Activated CD8-positive, alpha-beta T cell treated with anti-CD3 and anti-CD28 coated beads, Interleukin-2, amount 10 ng/mL, durations not matched to agents 7 days and 5 days (primary cell): ENCODE data around the gene GTF2H4. TPM values are rescaled to one million over a fixed set of nuclear protein-coding genes. Genes with fewer than 3 reads are reported as not detected.
A peak's percentile ranks its signal among the peaks of the same experiment; 100 is the strongest.

Experiments
- ATAC-seq: fragments of 150-1000 bp; cut with Tn5 transposase; one replicate; pipeline ENCODE4 v1.10.0; 2021; ENCODE audit warnings: moderate library complexity
- CTCF ChIA-PET: fragments of 350-600 bp; sonication (Branson Sonifier 250); formaldehyde crosslinking; loops from one replicate; lab custom pipeline; 2021; ENCODE audit warnings: antibody characterized with exemption; lab: Charles Lee
- POLR2A ChIA-PET: fragments of 350-600 bp; sonication (Branson Sonifier 250); formaldehyde crosslinking; loops from one replicate; lab custom pipeline; 2021; ENCODE audit warnings: antibody characterized with exemption; lab: Charles Lee
- DNase-seq: peaks from one replicate; pipeline ENCODE4 v3.0.0-alpha.2; 2020
- H3K27ac Mint-ChIP-seq: one replicate; pipeline ENCODE4 v1.8.0; 2021; ENCODE audit warnings: mild to moderate bottlenecking, mixed read lengths
- H3K27me3 Mint-ChIP-seq: one replicate; pipeline ENCODE4 v1.8.0; 2021; ENCODE audit warnings: low read depth, mixed read lengths
- H3K36me3 Mint-ChIP-seq: one replicate; pipeline ENCODE4 v1.8.0; 2021; ENCODE audit warnings: low read depth, mixed read lengths
- H3K4me1 Mint-ChIP-seq: one replicate; pipeline ENCODE4 v1.8.0; 2021; ENCODE audit warnings: low read depth, mixed read lengths
- H3K4me3 Mint-ChIP-seq: one replicate; pipeline ENCODE4 v1.8.0; 2021; ENCODE audit warnings: mild to moderate bottlenecking, mixed read lengths
- H3K9me3 Mint-ChIP-seq: one replicate; pipeline ENCODE4 v1.8.0; 2022; ENCODE audit warnings: mixed read lengths; ENCODE audit not compliant: insufficient read depth
- total RNA-seq, 2 experiments: library from RNA; stranded (reverse); gene quantifications; one replicate each; pipeline ENCODE4 v1.2.3, GENCODE V29; 2021

Gene GTF2H4
- total RNA-seq, 2 experiments from 2014 or later = 30.0 to 30.1 TPM

DNA sequence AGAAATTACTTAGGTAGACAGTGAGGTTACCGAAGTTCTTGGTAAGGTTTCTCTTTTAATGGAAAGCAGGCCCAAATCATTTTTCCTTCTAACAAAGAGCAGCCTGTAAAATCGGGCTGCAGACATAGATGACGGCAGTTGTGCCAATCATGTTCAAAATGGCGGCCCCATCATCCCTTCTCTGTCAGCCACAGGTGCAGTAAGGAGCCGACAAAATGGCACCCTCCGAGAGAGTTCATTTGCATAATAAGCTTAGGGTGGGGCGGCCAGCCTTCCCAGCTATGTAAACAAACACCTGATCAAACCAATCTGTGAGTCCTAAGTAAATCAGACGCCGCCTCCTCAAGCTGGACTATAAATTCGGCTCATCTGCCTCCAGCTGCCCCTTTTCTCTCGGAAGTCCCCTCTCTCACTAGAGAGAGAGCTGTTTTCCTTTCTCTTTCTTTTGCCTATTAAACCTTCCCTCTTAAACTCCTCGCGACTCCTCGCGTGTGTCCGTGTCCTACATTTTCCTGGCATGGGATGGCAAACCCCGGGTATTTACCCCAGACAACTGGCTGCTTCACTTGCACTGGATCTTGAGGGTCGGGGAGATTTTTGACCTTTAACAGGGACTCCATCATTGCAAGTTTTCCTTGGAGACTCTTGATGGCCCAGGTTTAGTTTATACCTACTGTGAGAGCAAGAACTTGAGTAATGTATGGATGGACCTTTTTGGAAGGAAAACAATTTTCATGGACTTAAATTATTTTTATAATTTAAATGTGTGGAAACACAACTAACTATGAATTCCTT lies 32.6 kb upstream of the GTF2H4 start:
- Mint-ChIP-seq H3K4me1 (peaks cover 44% of the 10 kb centered on the region), H3K4me3 (no peak overlapping the region), H3K36me3 (peaks cover 21% of the 10 kb centered on the region), H3K27me3 (no peaks in the 10 kb centered on the region), H3K27ac (no peak overlapping the region), H3K9me3 (peaks cover 25% of the 10 kb centered on the region)
- ATAC-seq (no peak), DNase-seq (no peak)
- POLR2A ChIA-PET = interaction anchor here (0.6 kb wide), 1 partner anchor 140 kb away, joined by 4 read pairs; no protein-coding TSS in a partner anchor
- CTCF ChIA-PET = interaction anchor here (1.0 to 5.0 kb wide), 6 partner anchors 14 to 205 kb away, joined by 3 to 116 read pairs (median 10); no protein-coding TSS in a partner anchor

GRCh38 chr6:30876039-30876730 lies 31.8 kb upstream of the GTF2H4 start:
- ATAC-seq = no peak
- peaks cover 14% of the 10 kb centered on the region for H3K36me3 Mint-ChIP-seq
- DNase-seq = no peak
- H3K9me3 Mint-ChIP-seq = peaks cover 19% of the 10 kb centered on the region
- no peak overlapping the region for H3K4me3 Mint-ChIP-seq
- ChIA-PET CTCF (interaction anchor here (0.9 to 5.0 kb wide), 11 partner anchors 13 to 204 kb away, joined by 3 to 116 read pairs (median 6); no protein-coding TSS in a partner anchor), POLR2A (interaction anchor here (0.6 to 3.8 kb wide), 6 partner anchors 33 to 1321 kb away, joined by 3 to 15 read pairs (median 4); partner anchors contain the start of gene IER3)
- no peaks in the 10 kb centered on the region for H3K27me3 Mint-ChIP-seq
- peaks cover 36% of the 10 kb centered on the region for H3K4me1 Mint-ChIP-seq
- no peak overlapping the region for H3K27ac Mint-ChIP-seq

DNA sequence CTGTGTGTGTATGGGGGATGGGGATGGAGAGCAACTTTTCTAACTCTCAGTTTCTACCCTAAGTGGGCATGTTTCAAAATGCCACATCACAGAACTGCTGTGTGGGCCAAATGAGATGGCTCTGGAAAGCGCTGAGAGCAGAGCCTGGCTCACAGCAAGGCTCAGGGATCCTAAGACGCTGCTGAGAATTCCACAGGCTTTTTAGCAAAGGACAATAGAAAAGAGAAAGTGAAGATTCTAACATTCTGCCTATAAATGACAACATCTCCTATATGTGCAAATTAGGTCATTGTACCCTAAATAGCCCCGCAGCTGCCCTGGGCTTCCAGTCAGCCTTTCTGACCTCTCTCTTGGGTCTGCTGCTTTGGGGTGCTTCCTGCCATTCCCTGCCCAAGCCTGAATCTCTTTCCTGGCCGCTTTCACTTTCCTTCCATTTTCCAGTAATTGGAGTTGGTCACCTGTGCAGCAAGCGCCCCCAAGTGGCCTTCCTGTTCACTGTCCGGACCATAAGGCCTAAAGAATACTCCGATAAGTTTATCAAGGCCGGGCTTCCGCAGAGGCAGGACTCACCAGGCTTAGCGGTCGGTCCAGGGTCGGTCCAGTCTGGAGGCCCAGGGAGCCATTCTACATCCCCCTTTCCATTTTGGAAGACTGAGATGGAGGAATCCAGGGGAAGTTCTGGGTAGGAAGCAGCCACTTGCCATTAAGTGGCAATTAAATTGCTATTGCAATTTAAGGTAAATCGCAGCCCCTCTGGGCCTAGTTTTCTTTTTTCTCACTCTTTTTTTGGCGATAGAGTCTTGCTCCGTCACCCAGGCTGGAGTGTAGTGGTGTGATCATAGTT lies 30.4 kb upstream of the GTF2H4 start:
- Mint-ChIP-seq H3K27me3 (peaks cover 6% of the 10 kb centered on the region), H3K36me3 (peaks cover 6% of the 10 kb centered on the region), H3K27ac (peak overlapping the region; percentile 72), H3K9me3 (peaks cover 8% of the 10 kb centered on the region), H3K4me3 (peak overlapping the region; percentile 68), H3K4me1 (peaks cover 26% of the 10 kb centered on the region)
- ChIA-PET POLR2A (interaction anchor here (1.2 to 3.8 kb wide), 2 partner anchors 34 to 48 kb away, joined by 5 to 15 read pairs; no protein-coding TSS in a partner anchor), CTCF (interaction anchor here (0.8 to 5.0 kb wide), 27 partner anchors 10 to 210 kb away, joined by 3 to 116 read pairs (median 5); no protein-coding TSS in a partner anchor)
- peak; percentile 90 for ATAC-seq
- peak; percentile 85 for DNase-seq

DNA sequence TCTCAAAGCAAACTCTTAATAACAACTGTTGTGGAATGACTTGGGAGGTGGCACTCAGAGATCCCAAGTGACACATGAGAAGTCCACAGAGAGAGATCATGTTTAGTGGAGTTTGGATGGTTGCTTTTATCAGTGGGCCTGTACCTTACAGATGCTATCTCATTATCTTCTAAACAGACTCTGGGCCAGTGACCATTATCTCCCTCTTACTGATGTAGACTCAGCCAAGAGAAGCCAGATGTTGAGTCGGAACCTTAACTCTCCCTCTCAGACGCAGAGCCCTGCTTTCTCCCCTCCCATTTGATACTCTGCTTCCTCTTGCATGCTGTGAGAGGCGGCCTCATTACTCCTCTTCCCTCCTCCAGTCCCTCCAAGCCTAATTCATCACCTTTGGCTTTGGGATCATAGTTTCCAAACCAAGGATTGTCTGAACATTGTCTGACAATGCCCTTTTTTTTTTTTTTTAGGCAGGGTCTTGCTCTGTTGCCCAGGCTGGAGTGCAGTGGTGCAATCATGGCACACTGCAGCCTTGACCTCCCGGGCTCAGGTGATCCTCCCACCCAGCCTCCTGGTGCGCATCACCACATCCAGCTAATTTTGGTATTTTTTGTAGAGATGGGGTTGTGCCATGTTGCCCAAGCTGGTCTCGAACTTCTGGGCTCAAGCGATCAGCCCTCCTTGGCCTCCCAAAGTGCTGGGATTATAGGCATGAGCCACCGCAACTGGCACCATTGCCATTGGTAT lies 28.2 kb upstream of the GTF2H4 start:
- no peaks in the 10 kb centered on the region for H3K9me3 Mint-ChIP-seq
- peaks cover 38% of the 10 kb centered on the region for H3K4me1 Mint-ChIP-seq
- ChIA-PET POLR2A (interaction anchor here (3.8 kb wide), 1 partner anchor 50 kb away, joined by 15 read pairs; no protein-coding TSS in a partner anchor), CTCF (interaction anchor here (1.3 to 5.0 kb wide), 5 partner anchors 50 to 208 kb away, joined by 3 to 116 read pairs (median 4); no protein-coding TSS in a partner anchor)
- no peaks in the 10 kb centered on the region for H3K36me3 Mint-ChIP-seq
- H3K27ac Mint-ChIP-seq = no peak overlapping the region
- H3K27me3 Mint-ChIP-seq = peaks cover 10% of the 10 kb centered on the region
- no peak for ATAC-seq
- DNase-seq = no peak
- no peak overlapping the region for H3K4me3 Mint-ChIP-seq

DNA sequence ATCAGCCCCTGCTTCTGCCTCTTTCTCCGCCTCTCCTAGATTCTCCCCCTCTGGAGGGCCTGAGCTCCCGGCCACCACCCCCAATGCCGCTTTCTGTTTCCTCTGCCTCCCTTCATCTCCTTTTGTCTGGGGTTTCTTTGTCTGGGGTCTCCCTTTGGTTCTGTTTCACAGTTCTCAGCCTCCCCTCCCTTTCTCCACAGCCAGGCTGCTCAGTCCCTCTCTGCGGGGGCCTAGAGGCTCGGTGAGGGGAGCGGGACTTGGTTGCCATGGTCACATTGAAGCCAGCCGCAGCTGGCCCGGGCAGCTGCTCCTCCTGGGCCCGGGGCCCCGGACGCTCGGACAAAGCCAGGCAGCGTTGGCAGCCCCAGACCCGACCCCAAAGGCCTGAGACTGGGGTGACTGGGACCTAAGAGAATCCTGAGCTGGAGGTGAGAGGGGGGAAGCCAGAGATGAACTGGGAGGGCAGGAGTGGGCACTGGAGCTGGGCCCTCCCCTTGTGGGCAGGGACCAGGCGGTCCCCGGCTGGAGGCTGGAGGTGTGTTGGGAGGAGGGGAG lies 27.2 kb upstream of the GTF2H4 start:
- Mint-ChIP-seq H3K4me1 (peaks cover 43% of the 10 kb centered on the region), H3K36me3 (no peaks in the 10 kb centered on the region), H3K27me3 (peaks cover 10% of the 10 kb centered on the region), H3K27ac (no peak overlapping the region), H3K4me3 (no peak overlapping the region), H3K9me3 (no peaks in the 10 kb centered on the region)
- ChIA-PET POLR2A (interaction anchor here (0.7 kb wide), 1 partner anchor 40 kb away, joined by 3 read pairs; no protein-coding TSS in a partner anchor), CTCF (interaction anchor here (0.9 to 1.5 kb wide), 5 partner anchors 51 to 190 kb away, joined by 3 to 5 read pairs (median 3); no protein-coding TSS in a partner anchor)
- DNase-seq (no peak), ATAC-seq (no peak)

GRCh38 chr6:30881392-30882203 lies 26.4 kb upstream of the GTF2H4 start:
- H3K4me1 Mint-ChIP-seq = peaks cover 45% of the 10 kb centered on the region
- no peaks in the 10 kb centered on the region for H3K9me3 Mint-ChIP-seq
- DNase-seq = no peak
- ATAC-seq = no peak
- H3K27me3 Mint-ChIP-seq = peaks cover 10% of the 10 kb centered on the region
- ChIA-PET POLR2A (interaction anchor here (0.7 to 1.0 kb wide), 2 partner anchors 41 to 189 kb away, joined by 3 read pairs; no protein-coding TSS in a partner anchor), CTCF (interaction anchor here (0.9 to 1.8 kb wide), 10 partner anchors 26 to 198 kb away, joined by 3 to 5 read pairs (median 4); partner anchors contain the start of gene GTF2H4)
- no peaks in the 10 kb centered on the region for H3K36me3 Mint-ChIP-seq
- no peak overlapping the region for H3K4me3 Mint-ChIP-seq
- no peak overlapping the region for H3K27ac Mint-ChIP-seq

DNA sequence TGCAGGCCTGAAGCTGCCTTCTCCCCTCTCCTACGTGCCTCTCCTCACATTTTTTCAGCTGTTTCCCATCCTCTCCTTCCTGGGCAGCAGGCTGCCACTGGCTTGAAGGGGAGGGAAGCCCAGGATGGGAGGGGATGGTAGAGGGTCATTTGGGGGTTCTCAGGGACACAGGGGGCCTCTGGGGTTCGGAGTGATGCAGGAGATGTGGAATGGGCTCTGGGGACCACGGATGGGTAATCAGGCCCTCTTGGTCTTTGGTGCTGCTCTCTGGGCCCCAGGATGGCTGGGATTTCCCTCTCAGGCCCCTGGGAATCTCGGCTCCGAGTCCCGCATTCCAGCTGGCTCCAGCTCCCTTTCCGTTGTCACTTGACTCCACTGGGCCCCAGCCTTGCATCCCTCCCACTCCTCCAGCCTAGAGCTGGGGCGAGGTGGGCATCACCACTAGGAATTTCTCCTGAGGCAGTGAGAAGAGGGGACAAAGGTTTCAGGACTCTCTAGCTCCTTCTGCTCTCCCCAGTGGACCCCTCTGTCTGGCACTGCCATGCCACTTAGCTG lies 25.7 kb upstream of the GTF2H4 start:
- CTCF ChIA-PET = interaction anchor here (1.0 to 3.1 kb wide), 8 partner anchors 26 to 197 kb away, joined by 3 to 21 read pairs (median 5); partner anchors contain the start of gene GTF2H4
- DNase-seq (no peak), ATAC-seq (no peak)
- Mint-ChIP-seq H3K27ac (no peak overlapping the region), H3K9me3 (no peaks in the 10 kb centered on the region), H3K27me3 (peaks cover 10% of the 10 kb centered on the region), H3K4me3 (no peak overlapping the region), H3K4me1 (peaks cover 42% of the 10 kb centered on the region), H3K36me3 (no peaks in the 10 kb centered on the region)
- POLR2A ChIA-PET = interaction anchor here (1.0 kb wide), 1 partner anchor 189 kb away, joined by 3 read pairs; no protein-coding TSS in a partner anchor

DNA sequence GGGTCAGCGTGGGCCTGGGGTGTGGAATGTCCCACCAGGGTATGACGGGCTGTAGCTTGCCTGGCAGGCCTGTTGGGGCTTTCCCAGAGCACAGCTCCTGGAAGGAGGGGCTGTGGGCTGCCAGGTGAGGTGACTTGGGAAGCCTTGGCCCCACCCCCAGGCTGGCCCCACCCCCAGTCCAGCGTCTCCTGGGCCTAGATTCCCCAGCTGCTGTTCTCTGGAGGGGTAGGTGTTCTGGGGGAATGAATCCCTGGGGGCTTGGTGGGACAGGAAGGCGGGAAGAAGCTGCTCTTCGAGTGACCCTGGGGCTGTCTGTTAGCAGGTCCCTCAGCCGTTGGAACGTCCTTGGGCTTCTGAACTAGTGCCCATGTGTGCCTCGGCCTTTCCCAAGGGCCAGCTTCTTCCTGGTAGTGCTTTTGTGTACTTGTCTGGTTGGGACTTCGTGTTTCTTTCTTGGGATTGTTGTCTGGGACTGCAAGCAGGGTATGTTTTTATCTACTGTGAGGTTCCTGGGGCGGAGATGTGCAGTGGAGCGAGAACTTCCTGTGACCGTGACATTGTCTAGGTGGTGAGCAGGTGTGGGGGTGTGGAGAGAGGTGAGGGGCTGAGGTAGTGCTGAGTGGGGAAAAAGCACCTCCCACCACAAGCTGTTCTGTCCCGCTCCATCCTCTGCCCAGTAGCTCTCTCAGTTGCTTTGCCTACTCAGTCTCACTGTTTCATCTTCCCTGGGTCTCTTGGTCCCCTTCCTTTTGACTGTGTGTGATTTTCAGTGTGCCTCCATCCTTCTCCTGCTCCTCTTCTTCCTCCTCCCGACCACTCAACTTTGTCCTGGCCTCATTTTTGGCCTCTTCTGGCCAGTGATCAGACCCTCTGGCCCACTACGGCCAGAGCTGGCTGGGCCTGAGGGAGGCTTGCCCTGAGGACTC lies 25.0 kb upstream of the GTF2H4 start:
- DNase-seq = no peak
- ChIA-PET POLR2A (interaction anchor here (1.0 to 1.2 kb wide), 2 partner anchors 39 to 188 kb away, joined by 3 to 4 read pairs; no protein-coding TSS in a partner anchor), CTCF (interaction anchor here (1.0 to 3.1 kb wide), 11 partner anchors 25 to 196 kb away, joined by 3 to 21 read pairs (median 4); partner anchors contain the start of gene GTF2H4)
- Mint-ChIP-seq H3K27ac (no peak overlapping the region), H3K9me3 (no peaks in the 10 kb centered on the region), H3K27me3 (peaks cover 10% of the 10 kb centered on the region), H3K4me1 (peaks cover 36% of the 10 kb centered on the region), H3K36me3 (no peaks in the 10 kb centered on the region), H3K4me3 (peak overlapping the region; percentile 68)
- ATAC-seq = no peak
